Skeletal muscle tissue (tissue), 4 donors: ENCODE data around the gene MTCL1. TPM values are rescaled to one million over a fixed set of nuclear protein-coding genes. Genes with fewer than 3 reads are reported as not detected.
A peak's percentile ranks its signal among the peaks of the same experiment; 100 is the strongest.

Source experiments
- H3K27ac ChIP-seq: one replicate; pipeline ENCODE4 v1.7.0; 2013; ENCODE audit warnings: mild to moderate bottlenecking, low read depth, low read length, inconsistent platforms
- H3K27me3 ChIP-seq, 3 donors: one replicate each; pipeline ENCODE4 v1.7.0; 2013; ENCODE audit warnings: low read length in 3 of 3; ENCODE audit not compliant: control insufficient read depth in 3 of 3, insufficient read depth in 3 of 3
- H3K36me3 ChIP-seq, 3 donors: one replicate each; pipeline ENCODE4 v1.7.0; 2013; ENCODE audit warnings: low read length in 3 of 3; ENCODE audit not compliant: control insufficient read depth in 3 of 3, insufficient read depth in 3 of 3
- H3K4me1 ChIP-seq, 3 donors: one replicate each; pipeline ENCODE4 v1.7.0; 2013; ENCODE audit warnings: low read length in 3 of 3, mild to moderate bottlenecking in 3 of 3; ENCODE audit not compliant: control insufficient read depth in 3 of 3, insufficient read depth in 3 of 3
- H3K4me3 ChIP-seq, 3 donors: one replicate each; pipeline ENCODE4 v1.7.0; 2013; ENCODE audit warnings: low read length in 3 of 3
- H3K9ac ChIP-seq, 3 donors: one replicate each; pipeline ENCODE4 v1.7.0; 2013; ENCODE audit warnings: low read length in 3 of 3, mild to moderate bottlenecking in 3 of 3, moderate library complexity in 2 of 3, low read depth in 1 of 3
- H3K9me3 ChIP-seq, 3 donors: one replicate each; pipeline ENCODE4 v1.7.0; 2013; ENCODE audit warnings: low read length in 3 of 3; ENCODE audit not compliant: control insufficient read depth in 3 of 3
- total RNA-seq: library from RNA; depleted of rRNA; stranded (reverse); fragments of >200 nt; gene quantifications from one replicate; pipeline ENCODE4 v1.2.3, GENCODE V29; 2014
- donor health status: Osteomylitis.

Gene MTCL1
- total RNA-seq, 1 donor from 2014 or later: 12.5 TPM

DNA sequence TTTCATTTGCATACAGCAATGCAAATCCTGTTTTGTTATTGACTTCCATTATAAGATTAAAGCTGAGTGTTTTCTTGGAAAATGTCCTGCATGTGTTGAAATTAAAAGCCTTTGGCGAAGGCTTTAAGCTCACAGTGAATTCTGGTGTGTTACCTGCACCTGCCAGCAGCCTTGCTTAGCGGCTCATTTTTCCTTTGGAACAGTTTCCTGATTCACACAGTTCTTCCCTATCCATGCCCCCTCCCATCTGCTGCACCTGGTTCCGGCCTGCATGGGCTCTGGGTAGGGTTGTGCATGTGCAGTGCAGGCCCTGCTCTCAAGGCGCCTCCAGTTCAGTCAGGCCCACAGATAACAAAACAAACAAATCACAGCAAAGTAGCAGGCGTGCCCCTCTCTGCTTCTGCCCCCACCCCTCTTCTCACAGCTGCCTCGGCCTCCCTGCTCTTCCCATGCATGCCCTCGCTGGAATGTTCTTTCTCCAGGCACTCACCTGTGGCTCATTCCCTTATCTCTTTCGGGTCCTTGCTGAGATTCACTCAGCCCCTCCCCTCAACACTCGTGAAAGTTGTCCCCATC lies 15.8 kb downstream of the MTCL1 start:
- Histone ChIP-seq H3K27ac (no peak overlapping the region), H3K4me1 (no peaks in the 10 kb centered on the region), H3K4me3 (no peak overlapping the region), H3K9me3 (no peaks in the 10 kb centered on the region), H3K27me3 (no peaks in the 10 kb centered on the region), H3K9ac (no peak overlapping the region), H3K36me3 (peaks cover 0 to 5% (median 4%) of the 10 kb centered on the region in 3 donors)

GRCh38 chr18:8721716-8722115 lies 16.4 kb downstream of the MTCL1 start:
- Histone ChIP-seq H3K27ac (no peak overlapping the region), H3K36me3 (peaks cover 0 to 5% (median 4%) of the 10 kb centered on the region in 3 donors), H3K4me3 (no peak overlapping the region), H3K9me3 (no peaks in the 10 kb centered on the region), H3K4me1 (no peaks in the 10 kb centered on the region), H3K9ac (no peak overlapping the region), H3K27me3 (no peaks in the 10 kb centered on the region)

- Histone ChIP-seq H3K27ac (no peak overlapping the region), H3K4me3 (no peak overlapping the region), H3K9me3 (no peaks in the 10 kb centered on the region), H3K27me3 (no peaks in the 10 kb centered on the region), H3K36me3 (peaks cover 0 to 5% (median 4%) of the 10 kb centered on the region in 3 donors), H3K9ac (no peak overlapping the region), H3K4me1 (no peaks in the 10 kb centered on the region)
Measured at GRCh38 chr18:8722946-8723820, 17.8 kb downstream of the MTCL1 start.

DNA sequence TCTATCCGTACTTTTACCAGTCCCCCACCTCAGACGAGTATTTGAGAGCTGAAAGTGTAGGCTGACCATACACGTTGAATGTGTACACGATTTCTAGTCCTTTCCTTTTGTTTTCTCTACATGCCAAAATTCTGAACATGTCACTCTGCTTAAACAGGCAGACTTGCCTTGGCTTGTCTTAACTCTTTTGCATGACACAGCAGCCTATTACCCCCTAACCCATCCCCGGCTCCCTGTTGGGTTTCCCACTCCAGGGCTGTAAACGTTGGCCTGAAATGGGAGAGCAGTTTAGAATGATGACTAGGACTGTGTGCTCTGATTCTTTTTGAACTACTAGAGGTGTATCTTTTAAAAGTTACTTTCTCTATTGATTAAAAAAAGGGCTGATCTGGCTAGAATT lies 19.1 kb downstream of the MTCL1 start:
- Histone ChIP-seq H3K27me3 (no peaks in the 10 kb centered on the region), H3K4me3 (no peak overlapping the region), H3K36me3 (peaks cover 0 to 5% (median 4%) of the 10 kb centered on the region in 3 donors), H3K4me1 (no peaks in the 10 kb centered on the region), H3K27ac (no peak overlapping the region), H3K9ac (no peak overlapping the region), H3K9me3 (no peaks in the 10 kb centered on the region)

DNA sequence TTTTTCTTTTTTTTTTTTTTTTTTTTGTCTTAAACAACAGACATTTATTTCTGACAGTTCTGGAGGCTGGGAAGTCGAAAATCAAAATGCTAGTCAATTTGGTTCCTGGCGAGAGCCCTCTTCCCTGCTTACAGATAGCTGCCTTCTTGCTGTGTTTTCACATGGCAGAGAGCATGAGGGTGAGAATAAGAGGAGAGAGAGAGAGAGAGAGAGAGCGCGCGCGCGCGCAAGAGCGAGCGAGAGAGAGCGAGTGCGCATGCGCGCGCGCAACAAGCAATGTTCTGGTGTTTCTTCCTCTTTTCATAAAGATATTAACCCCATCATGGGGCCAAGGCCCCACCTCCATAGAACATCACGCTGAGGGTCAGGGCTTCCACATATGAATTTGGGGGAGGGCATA lies 20.9 kb downstream of the MTCL1 start:
- Histone ChIP-seq H3K4me3 (no peak overlapping the region), H3K27ac (no peak overlapping the region), H3K36me3 (peaks cover 0 to under 1% (median 0%) of the 10 kb centered on the region in 3 donors), H3K9ac (no peak overlapping the region), H3K9me3 (no peaks in the 10 kb centered on the region), H3K27me3 (no peaks in the 10 kb centered on the region), H3K4me1 (peaks cover 3 to 6% (median 4%) of the 10 kb centered on the region in 3 donors)

DNA sequence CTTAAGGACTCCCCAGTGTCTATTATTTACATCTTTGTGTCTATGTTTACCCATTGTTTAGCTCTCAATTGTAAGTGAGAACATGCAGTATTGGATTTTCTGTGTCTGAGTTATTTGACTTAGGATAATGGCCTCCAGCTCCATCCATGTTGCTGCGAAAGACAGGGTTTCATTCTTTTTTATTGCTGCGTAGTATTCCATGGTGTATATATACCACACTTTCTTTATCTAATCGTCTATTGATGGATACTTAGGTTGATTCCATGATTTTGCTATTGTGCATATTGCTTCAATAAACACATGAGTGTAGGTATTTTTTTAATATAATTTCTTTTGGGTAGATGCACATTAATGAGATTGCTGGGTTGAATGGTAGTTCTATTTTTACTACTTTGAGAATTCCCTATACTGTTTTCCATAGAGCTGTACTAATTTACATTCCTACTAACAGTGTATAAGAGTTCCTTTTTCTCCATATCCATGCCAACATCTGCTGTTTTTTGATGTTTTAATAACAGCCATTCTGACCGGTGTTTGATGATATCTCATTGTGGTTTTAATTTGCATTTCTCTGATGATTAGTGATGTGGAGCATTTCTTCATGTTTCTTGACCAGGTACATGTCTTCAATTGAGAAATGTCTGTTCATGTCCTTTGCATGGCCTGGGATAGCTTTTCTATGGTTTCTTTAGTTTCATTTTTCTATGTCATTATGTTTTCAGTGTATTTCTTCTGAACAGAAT lies 21.8 kb downstream of the MTCL1 start:
- Histone ChIP-seq H3K36me3 (no peaks in the 10 kb centered on the region), H3K9ac (no peak overlapping the region)

DNA sequence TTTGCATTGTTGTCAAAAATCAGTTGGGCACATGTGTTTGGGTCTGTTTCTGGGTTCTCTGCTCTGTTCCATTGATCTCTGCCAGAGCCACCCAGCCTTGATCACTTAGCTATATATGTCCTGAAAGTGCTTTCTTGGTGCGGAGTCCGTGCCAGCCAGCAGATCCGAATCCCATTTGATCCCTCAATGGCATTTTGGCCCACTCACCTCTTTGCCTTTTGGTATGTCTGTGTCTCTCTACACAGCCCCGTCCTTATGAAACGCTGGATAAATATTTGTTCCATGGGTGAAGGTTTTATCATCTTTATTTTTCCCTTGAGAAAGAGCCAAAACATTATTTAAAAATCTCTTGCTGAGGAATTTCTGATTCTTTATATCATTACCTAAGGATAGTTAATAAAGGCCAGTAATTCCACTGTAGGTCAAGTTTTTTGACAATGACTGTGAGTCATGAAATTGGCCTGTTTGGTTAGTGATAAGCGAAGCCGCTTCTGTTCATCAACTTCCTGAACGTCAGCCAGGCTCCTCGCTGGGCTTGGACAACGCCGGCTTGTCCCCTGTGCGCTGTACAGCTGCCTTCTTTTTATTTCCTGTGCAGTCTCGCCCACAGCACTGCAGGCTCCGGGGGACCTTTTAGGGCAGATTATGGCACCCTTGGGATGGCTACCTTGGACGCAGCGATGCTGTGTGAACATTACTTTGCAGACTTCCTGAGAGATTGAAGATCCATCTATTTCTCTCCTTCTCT lies 24.9 kb downstream of the MTCL1 start:
- no peaks in the 10 kb centered on the region for H3K27me3 ChIP-seq
- H3K36me3 ChIP-seq: peaks cover 0 to 2% (median 0%) of the 10 kb centered on the region in 3 donors
- H3K9me3 ChIP-seq: no peaks in the 10 kb centered on the region
- peak overlapping the region in 2 of 3 donors; percentile 52 for H3K4me3 ChIP-seq
- peaks cover 3 to 6% (median 4%) of the 10 kb centered on the region in 3 donors for H3K4me1 ChIP-seq
- peak overlapping the region in 1 of 3 donors; percentile 10 for H3K9ac ChIP-seq
- H3K27ac ChIP-seq: no peak overlapping the region

More for the DNA sequence above, 21.8 kb downstream of the MTCL1 start:
- Histone ChIP-seq H3K4me1 (peaks cover 3 to 6% (median 4%) of the 10 kb centered on the region in 3 donors), H3K27ac (no peak overlapping the region), H3K4me3 (no peak overlapping the region), H3K27me3 (no peaks in the 10 kb centered on the region), H3K9me3 (no peaks in the 10 kb centered on the region)

- Histone ChIP-seq H3K27me3 (no peaks in the 10 kb centered on the region), H3K4me1 (peaks cover 3 to 6% (median 4%) of the 10 kb centered on the region in 3 donors), H3K27ac (no peak overlapping the region), H3K36me3 (peaks cover 0 to 2% (median 0%) of the 10 kb centered on the region in 3 donors), H3K9me3 (no peaks in the 10 kb centered on the region), H3K9ac (no peak overlapping the region), H3K4me3 (no peak overlapping the region)
Measured at GRCh38 chr18:8732442-8733360, 27.3 kb downstream of the MTCL1 start.

DNA sequence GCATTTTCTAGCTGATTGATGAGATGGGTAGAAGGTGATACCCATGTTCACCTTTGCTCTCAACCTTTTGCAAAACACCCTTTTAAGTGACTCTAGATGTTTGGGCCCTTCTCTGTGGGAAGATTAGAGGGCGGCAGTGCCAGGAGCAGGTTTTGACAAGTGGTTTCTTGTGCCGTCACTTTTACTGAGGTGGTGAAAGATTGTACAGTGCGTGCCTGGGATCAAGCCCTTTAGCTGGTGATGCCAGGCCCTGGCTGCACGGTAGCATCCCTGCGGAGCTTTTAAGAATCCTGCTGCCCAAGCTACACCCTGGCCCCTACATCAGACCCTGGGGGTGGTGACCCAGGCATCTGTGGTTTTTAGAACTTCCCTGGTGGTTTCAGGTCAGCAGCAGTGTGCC lies 29.1 kb downstream of the MTCL1 start:
- no peak overlapping the region for H3K4me3 ChIP-seq
- H3K27ac ChIP-seq: no peak overlapping the region
- no peaks in the 10 kb centered on the region for H3K9me3 ChIP-seq
- peaks cover 0 to 2% (median 0%) of the 10 kb centered on the region in 3 donors for H3K36me3 ChIP-seq
- H3K9ac ChIP-seq: no peak overlapping the region
- H3K4me1 ChIP-seq: peaks cover 3 to 6% (median 4%) of the 10 kb centered on the region in 3 donors
- no peaks in the 10 kb centered on the region for H3K27me3 ChIP-seq
